Measurements from ENCODE around the gene HECTD4. TPM values are rescaled to one million over a fixed set of nuclear protein-coding genes. Genes with fewer than 3 reads are reported as not detected.

Gene HECTD4
- total RNA-seq, 1 donor from 2014 or later = 10.4 TPM

DNA sequence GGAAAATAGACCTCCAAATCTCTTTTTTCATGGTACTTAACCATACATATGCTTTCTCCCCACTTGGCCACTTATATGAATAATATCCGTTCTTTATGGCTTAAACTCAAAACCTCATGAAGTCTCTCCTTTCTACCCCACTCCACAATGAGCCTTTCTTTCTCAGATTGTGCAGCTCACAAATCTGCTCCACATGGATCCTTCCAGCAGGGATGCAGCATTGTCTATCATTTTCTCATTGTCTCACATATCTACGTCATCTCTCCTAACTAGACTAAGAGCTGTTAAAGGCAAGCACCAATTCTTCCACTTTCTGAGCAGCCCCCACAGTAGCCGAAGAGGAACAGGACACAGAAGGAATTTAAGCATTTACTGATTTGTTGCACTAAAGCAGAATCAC is 106.4 kb downstream of the HECTD4 start:
- TF ChIP-seq, protein P1, sequence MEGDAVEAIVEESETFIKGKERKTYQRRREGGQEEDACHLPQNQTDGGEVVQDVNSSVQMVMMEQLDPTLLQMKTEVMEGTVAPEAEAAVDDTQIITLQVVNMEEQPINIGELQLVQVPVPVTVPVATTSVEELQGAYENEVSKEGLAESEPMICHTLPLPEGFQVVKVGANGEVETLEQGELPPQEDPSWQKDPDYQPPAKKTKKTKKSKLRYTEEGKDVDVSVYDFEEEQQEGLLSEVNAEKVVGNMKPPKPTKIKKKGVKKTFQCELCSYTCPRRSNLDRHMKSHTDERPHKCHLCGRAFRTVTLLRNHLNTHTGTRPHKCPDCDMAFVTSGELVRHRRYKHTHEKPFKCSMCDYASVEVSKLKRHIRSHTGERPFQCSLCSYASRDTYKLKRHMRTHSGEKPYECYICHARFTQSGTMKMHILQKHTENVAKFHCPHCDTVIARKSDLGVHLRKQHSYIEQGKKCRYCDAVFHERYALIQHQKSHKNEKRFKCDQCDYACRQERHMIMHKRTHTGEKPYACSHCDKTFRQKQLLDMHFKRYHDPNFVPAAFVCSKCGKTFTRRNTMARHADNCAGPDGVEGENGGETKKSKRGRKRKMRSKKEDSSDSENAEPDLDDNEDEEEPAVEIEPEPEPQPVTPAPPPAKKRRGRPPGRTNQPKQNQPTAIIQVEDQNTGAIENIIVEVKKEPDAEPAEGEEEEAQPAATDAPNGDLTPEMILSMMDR (conservative IDR thresholded peaks at IDR 0.05; ENCODE audit: low read depth, low read length) = no peak
- no peak for DNase-seq (ENCODE audit: low read depth)
- H3K4me3 ChIP-seq (ENCODE audit: low read depth, low read length) = no peak overlapping the region

DNA sequence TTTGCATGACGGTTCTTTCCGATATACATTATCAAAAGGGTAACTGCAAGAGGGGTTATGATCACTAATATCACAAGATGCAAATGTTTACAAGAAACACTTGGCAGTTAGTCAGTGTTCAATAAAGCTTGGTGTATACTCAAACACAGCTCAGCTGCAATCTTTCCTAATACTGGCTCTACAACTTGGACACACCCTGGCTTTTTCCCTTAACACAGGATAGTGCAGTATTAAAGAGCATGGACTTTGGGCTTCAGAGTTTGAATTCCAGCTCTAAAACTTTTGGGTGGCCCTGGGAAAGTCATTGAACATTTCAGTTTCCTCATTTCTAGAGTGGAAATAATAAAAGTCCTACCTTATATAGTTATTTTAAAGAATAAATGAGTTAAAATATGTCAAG is 107.0 kb downstream of the HECTD4 start:
- TF ChIP-seq, protein P1 (conservative IDR thresholded peaks at IDR 0.05; ENCODE audit: low read depth, low read length) = no peak
- no peak overlapping the region for H3K4me3 ChIP-seq (ENCODE audit: low read depth, low read length)
- DNase-seq (ENCODE audit: low read depth) = no peak

DNA sequence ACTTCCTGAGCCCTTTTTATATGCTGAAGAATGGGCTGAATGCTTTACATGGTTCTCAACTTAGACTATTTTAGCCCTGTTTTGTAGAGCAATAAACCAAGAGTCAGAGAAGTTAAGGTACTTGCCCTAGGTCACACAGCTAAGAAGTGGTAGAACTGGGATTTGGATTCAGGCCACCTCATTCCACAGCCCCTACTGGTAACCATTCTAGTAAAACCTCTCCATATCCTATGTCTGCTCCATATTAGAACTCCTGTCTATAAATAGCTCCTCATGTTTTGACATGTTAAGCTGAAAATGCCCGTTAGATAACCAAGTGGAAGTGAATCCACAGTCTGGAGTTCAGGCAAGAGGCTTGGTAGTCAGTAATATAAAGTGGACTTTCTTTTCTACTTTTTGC is 111.6 kb downstream of the HECTD4 start:
- H3K4me3 ChIP-seq (ENCODE audit: low read depth, low read length) = no peak overlapping the region
- DNase-seq (ENCODE audit: low read depth) = no peak
- TF ChIP-seq, protein P1 (conservative IDR thresholded peaks at IDR 0.05; ENCODE audit: low read depth, low read length) = no peak

DNA sequence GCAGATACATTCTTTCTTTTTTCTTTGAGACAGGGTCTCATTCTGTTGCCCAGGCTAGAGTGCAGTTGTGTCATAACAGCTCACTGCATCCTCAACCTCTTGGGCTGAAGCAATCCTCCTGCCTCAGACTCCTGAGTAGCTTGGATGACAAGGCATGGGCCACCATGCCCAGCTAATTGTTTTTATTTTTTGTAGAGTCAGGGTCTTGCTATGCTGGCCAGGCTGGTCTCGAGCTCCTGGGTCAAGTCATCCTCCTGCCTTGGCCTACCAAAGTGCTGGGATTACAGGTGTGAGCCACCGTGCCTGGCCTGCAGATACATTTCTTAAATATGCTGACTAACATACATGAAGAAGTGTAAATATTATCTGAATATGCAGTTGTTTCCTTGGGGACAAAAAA is 115.8 kb downstream of the HECTD4 start:
- H3K4me3 ChIP-seq (ENCODE audit: low read depth, low read length) = no peak overlapping the region
- TF ChIP-seq, protein P1 (conservative IDR thresholded peaks at IDR 0.05; ENCODE audit: low read depth, low read length) = no peak
- DNase-seq (ENCODE audit: low read depth) = no peak

DNA sequence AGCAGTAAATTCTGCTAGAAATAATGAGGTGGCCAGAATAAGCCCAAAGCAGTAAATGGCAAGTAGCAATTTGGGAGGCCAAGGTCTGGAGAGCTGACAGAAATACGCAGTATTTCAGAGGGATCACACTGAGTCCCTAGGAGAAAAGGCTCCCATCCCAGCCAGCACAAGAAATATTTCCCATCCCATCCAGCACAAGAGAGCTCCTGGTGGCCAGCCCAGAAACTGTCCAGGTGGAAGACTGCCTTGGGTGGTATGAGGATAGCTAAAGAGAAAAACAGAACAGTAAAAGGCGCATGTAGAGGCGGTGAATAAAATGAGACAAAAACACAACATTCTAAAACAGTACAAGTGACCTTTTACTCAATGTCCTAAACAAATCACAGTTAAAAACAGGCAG is 120.7 kb downstream of the HECTD4 start:
- DNase-seq (ENCODE audit: low read depth) = no peak
- TF ChIP-seq, protein P1 (conservative IDR thresholded peaks at IDR 0.05; ENCODE audit: low read depth, low read length) = peak; percentile 43
- H3K4me3 ChIP-seq (ENCODE audit: low read depth, low read length) = no peak overlapping the region

DNA sequence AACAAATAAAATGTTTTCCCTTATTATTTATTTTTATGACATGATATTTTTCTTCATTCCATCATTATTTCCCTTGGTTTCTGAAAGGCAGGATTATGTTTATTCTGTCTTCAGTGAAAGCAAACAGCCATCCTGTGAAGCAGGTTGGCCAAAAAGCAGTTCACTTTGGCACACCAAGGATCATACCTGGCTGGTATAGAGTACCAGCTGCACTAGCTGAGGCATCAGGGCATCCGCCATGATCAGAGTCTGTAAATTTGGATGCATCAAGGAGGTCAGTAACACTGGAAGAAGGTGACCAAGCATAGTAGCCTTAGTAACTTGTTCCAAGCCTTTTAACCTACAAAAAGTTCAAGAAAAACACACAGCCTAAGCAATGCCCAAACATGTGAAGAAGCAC is 123.3 kb downstream of the HECTD4 start:
- DNase-seq (ENCODE audit: low read depth) = no peak
- no peak overlapping the region for H3K4me3 ChIP-seq (ENCODE audit: low read depth, low read length)
- TF ChIP-seq, protein P1 (conservative IDR thresholded peaks at IDR 0.05; ENCODE audit: low read depth, low read length) = no peak

DNA sequence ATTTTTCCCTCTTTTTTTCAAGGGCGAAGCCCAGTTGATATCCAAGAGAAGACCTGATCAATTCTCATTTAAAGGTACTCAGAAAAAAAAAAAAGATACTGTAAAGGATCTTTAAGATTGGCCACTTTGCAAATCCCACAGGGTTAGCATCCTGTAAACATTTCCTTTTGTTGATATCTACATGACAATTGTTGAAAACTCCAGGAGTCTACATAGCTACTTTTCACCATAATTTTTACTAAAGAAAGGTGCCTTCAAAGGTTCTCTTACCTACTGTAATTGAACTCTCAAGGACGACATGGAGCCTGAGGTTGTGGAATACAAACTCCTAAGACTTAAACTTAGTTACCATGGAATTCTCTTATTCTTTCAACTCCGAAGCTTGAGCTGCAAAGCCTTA is 125.5 kb downstream of the HECTD4 start:
- no peak for DNase-seq (ENCODE audit: low read depth)
- TF ChIP-seq, protein P1 (conservative IDR thresholded peaks at IDR 0.05; ENCODE audit: low read depth, low read length) = no peak
- H3K4me3 ChIP-seq (ENCODE audit: low read depth, low read length) = no peak overlapping the region

Measured in epithelial cell of proximal tubule (primary cell).